SK-N-SH (cell line): ENCODE measurements around the gene CLMN.

Experiments used
- CTCF ChIP-seq: fragments of 200-600 bp; sonication (generic); IDR thresholded peaks from 2 replicates; pipeline ENCODE4 v1.6.1; 2017; ENCODE audit warnings: antibody characterized with exemption, mild to moderate bottlenecking, moderate library complexity
- EP300 ChIP-seq, 2 experiments: IDR thresholded peaks; 2 replicates each; pipeline versions ENCODE4 v1.4.0 to v1.6.1; 2012; ENCODE audit warnings: borderline replicate concordance in 1 of 2, low read depth in 1 of 2, low read length in 1 of 2
- FOSL2 ChIP-seq: IDR thresholded peaks from 2 replicates; pipeline ENCODE4 v1.4.0; 2012; ENCODE audit warnings: low read depth, mild to moderate bottlenecking, moderate library complexity, borderline replicate concordance
- GABPA ChIP-seq: IDR thresholded peaks from 2 replicates; pipeline ENCODE4 v1.4.0; 2012; ENCODE audit warnings: low read depth, mild to moderate bottlenecking
- MXI1 ChIP-seq: IDR thresholded peaks from 2 replicates; pipeline ENCODE4 v1.6.1; 2012; ENCODE audit warnings: mild to moderate bottlenecking, low read depth, low read length, improper control_type of control experiment
- NFIC ChIP-seq: IDR thresholded peaks from 2 replicates; pipeline ENCODE4 v1.4.0; 2012; ENCODE audit warnings: borderline replicate concordance
- POLR2AphosphoS5 ChIP-seq: IDR thresholded peaks from 2 replicates; pipeline ENCODE4 v1.6.1; 2012; ENCODE audit warnings: low read depth, low read length
- USF2 ChIP-seq: fragments of 150-350 bp; IDR thresholded peaks from 2 replicates; pipeline ENCODE4 v1.6.1; 2017; ENCODE audit warnings: antibody characterized with exemption, low read length, low read depth, borderline replicate concordance

GRCh38 chr14:95331708-95332408 is 12.2 kb upstream of the CLMN start:
- TF ChIP-seq EP300 (IDR thresholded peaks at IDR 0.05; ENCODE audit: borderline replicate concordance in 1 of 2, low read depth in 1 of 2, low read length in 1 of 2): no peak
- no peak for TF ChIP-seq CTCF
- no peak for TF ChIP-seq MXI1
- TF ChIP-seq NFIC: no peak
- no peak for TF ChIP-seq FOSL2
- TF ChIP-seq USF2: no peak
- no peak for TF ChIP-seq POLR2AphosphoS5
- TF ChIP-seq GABPA: no peak
